ENCODE data around the gene SERINC4. TPM values are rescaled to one million over a fixed set of nuclear protein-coding genes. Genes with fewer than 3 reads are reported as not detected.
"Not testable (repeated sequence)": the region's sequence is repeated elsewhere in the genome, so short reads cannot be mapped to it uniquely, and the experiment has no call there.

SERINC4 gene
- total RNA-seq, 3 donors from 2014 or later = 0.08 to 0.24 (median 0.15) TPM

GRCh38 chr15:43749690-43750345, 50.2 kb downstream of the SERINC4 start:
- no peaks in the 10 kb centered on the region for H3K27me3 Mint-ChIP-seq (ENCODE audit: low read depth)
- peaks cover 50% of the 10 kb centered on the region for H3K4me1 Mint-ChIP-seq (ENCODE audit: low read depth)
- DNase-seq = peak; percentile 11
- H3K4me3 Mint-ChIP-seq = peak overlapping the region; percentile 74
- H3K9me3 Mint-ChIP-seq = no peaks in the 10 kb centered on the region
- ATAC-seq = peak; percentile 26 to 35
- peaks cover 16% of the 10 kb centered on the region for H3K36me3 Mint-ChIP-seq (ENCODE audit: insufficient read depth)

DNA sequence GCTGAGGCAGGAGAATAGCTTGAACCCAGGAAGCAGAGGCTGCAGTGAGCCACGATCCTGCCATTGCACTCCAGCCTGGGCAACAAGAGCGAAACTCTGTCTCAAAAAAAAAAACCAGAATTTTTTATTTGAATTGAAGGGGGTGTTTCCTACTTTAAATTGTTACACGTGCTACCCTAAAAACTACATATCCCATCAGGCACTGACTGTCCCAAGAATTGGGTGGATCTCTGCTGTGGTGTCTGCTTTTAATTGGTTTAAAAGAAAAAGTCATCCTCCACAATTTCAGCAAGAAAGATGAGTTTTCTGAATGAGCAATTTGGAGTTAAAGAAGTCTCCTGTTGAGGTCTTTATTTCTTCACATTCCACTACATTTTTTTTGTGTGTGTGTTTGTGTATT, 51.6 kb downstream of the SERINC4 start:
- ATAC-seq = no peak
- DNase-seq = no peak
- Mint-ChIP-seq H3K36me3 (ENCODE audit: insufficient read depth) (peaks cover 16% of the 10 kb centered on the region), H3K9me3 (no peaks in the 10 kb centered on the region), H3K4me1 (ENCODE audit: low read depth) (peaks cover 54% of the 10 kb centered on the region), H3K4me3 (peak overlapping the region; percentile 98), H3K27me3 (ENCODE audit: low read depth) (no peaks in the 10 kb centered on the region)

DNA sequence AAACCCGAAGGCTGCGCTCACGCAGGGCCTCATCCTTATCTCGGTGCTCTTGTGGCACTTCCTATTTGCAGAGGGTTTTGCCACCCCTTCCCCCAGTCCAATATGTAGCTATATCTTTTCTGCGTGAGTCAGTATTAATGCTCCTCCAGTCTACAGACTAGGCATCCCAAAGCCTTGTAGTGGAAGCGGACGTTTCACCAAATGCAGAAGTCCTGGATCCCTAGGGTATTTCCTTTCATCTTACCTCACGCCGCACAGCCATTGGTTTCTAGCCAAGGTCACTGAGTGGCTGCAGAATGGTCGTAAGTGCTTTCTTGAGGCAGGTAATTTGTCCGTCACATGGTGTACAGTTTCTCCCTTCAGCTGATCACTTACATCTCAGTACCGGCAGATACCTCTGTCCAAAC, 53.1 kb downstream of the SERINC4 start:
- not testable (repeated sequence) for DNase-seq; H3K27me3 Mint-ChIP-seq (ENCODE audit: low read depth); H3K9me3 Mint-ChIP-seq
- Mint-ChIP-seq H3K36me3 (ENCODE audit: insufficient read depth) (peaks cover 12% of the 10 kb centered on the region), H3K4me3 (peak overlapping the region; percentile 98), H3K4me1 (ENCODE audit: low read depth) (peaks cover 42% of the 10 kb centered on the region)
- ATAC-seq = peak; percentile 48 to 51

- H3K36me3 Mint-ChIP-seq (ENCODE audit: insufficient read depth); H3K9me3 Mint-ChIP-seq; H3K27me3 Mint-ChIP-seq (ENCODE audit: low read depth): not testable (repeated sequence)
- DNase-seq (peak; percentile 78), ATAC-seq (peak; percentile 90 to 92)
- Mint-ChIP-seq H3K4me3 (peak within 1 kb of the TSS; percentile 98), H3K4me1 (ENCODE audit: low read depth) (peaks cover 37% of the 10 kb centered on the region)
Observed at GRCh38 chr15:43746245-43746902, 53.6 kb downstream of the SERINC4 start, which contains the start of gene PDIA3. PDIA3 (plus strand) TSS chr15:43746438; CDS start chr15:43746540, 102 bp downstream.

Other genes with a start within 250 kb of the SERINC4 start
- gene PPIP5K1, start 210.0 kb downstream of the SERINC4 start, total RNA-seq = 10 to 100 TPM; 30.8 to 33.4 (median 31.6) TPM
- under 1 TPM in 1 of 3 donors, not detected in 2; 0.48 TPM for gene CKMT1B, start 206.2 kb downstream of the SERINC4 start, total RNA-seq
- under 1 TPM; 0.13 to 0.33 (median 0.22) TPM for gene STRC, start 181.4 kb downstream of the SERINC4 start, total RNA-seq
- 1 to 10 TPM; 3.4 to 5.4 (median 3.9) TPM for gene CATSPER2, start 151.4 kb downstream of the SERINC4 start, total RNA-seq
- gene CKMT1A, start 106.4 kb downstream of the SERINC4 start, total RNA-seq = not detected
- gene PDIA3, start 53.8 kb downstream of the SERINC4 start, total RNA-seq = 100 to 1,000 TPM; 434 to 498 (median 449) TPM
- gene ELL3, start 23.3 kb downstream of the SERINC4 start, total RNA-seq = 1 to 10 TPM in 1 of 3 donors, under 1 TPM in 2; 0.46 to 1.0 (median 0.63) TPM
- gene SERF2, start 7.9 kb downstream of the SERINC4 start, total RNA-seq = 100 to 1,000 TPM; 561 to 596 (median 567) TPM
- gene HYPK, start 379 bp upstream of the SERINC4 start, total RNA-seq = 10 to 100 TPM; 48.3 to 50.7 (median 49.0) TPM
- 10 to 100 TPM; 37.0 to 38.0 (median 37.4) TPM for gene MFAP1, start 24.5 kb upstream of the SERINC4 start, total RNA-seq
- gene WDR76, start 26.8 kb upstream of the SERINC4 start, total RNA-seq = 10 to 100 TPM; 37.1 to 44.8 (median 39.2) TPM

Data from activated T-cell treated with anti-CD3 and anti-CD28 coated beads, Interleukin-2, amount 50 U/mL, for 4 hours (primary cell).